Smooth muscle cell (in vitro differentiated cells): ENCODE measurements around the gene RTKN. TPM values are rescaled to one million over a fixed set of nuclear protein-coding genes. Genes with fewer than 3 reads are reported as not detected.

Experiments used
- DNase-seq: peaks from one replicate; lab custom pipeline; 2025; ENCODE audit not compliant: unreplicated experiment; lab: John Stamatoyannopoulos, UW
- H2AFZ ChIP-seq: fragments of 200-600 bp; sonication (generic); 2 replicates; pipeline ENCODE4 v1.6.0; 2016; ENCODE audit warnings: antibody characterized with exemption, low read depth, mild to moderate bottlenecking
- H3F3A ChIP-seq: fragments of 200-600 bp; sonication (generic); 2 replicates; pipeline ENCODE4 v1.6.0; 2017; ENCODE audit warnings: antibody characterized with exemption, low read depth
- H3K27ac ChIP-seq: fragments of 200-600 bp; sonication (generic); 2 replicates; pipeline ENCODE4 v1.5.1; 2016; ENCODE audit warnings: low read depth, mild to moderate bottlenecking
- H3K27me3 ChIP-seq: fragments of 200-600 bp; sonication (generic); 2 replicates; pipeline ENCODE4 v1.6.1; 2016; ENCODE audit warnings: low read depth, mild to moderate bottlenecking
- H3K36me3 ChIP-seq: fragments of 200-600 bp; sonication (generic); 2 replicates; pipeline ENCODE4 v1.5.1; 2016; ENCODE audit warnings: low read depth
- H3K4me1 ChIP-seq: fragments of 200-600 bp; sonication (generic); 2 replicates; pipeline ENCODE4 v1.5.1; 2016; ENCODE audit warnings: low read depth
- H3K4me2 ChIP-seq: fragments of 200-600 bp; sonication (generic); 2 replicates; pipeline ENCODE4 v1.6.0; 2016; ENCODE audit warnings: mild to moderate bottlenecking
- H3K4me3 ChIP-seq: fragments of 200-600 bp; sonication (generic); 2 replicates; pipeline ENCODE4 v1.5.1; 2016; ENCODE audit warnings: mild to moderate bottlenecking
- H3K79me2 ChIP-seq: fragments of 200-600 bp; sonication (generic); 2 replicates; pipeline ENCODE4 v1.6.0; 2016; ENCODE audit warnings: low read depth, mild to moderate bottlenecking
- H3K9ac ChIP-seq: fragments of 200-600 bp; sonication (generic); 2 replicates; pipeline ENCODE4 v1.6.0; 2016; ENCODE audit warnings: low read depth
- H3K9me3 ChIP-seq: fragments of 200-600 bp; sonication (generic); replicated peaks from 2 replicates; pipeline ENCODE4 v1.5.1; 2016; ENCODE audit warnings: low read depth
- H4K20me1 ChIP-seq: fragments of 200-600 bp; sonication (generic); 2 replicates; pipeline ENCODE4 v1.6.0; 2016; ENCODE audit warnings: low read depth
- CTCF ChIP-seq: fragments of 200-600 bp; sonication (generic); IDR thresholded peaks from 2 replicates; pipeline ENCODE4 v1.5.1; 2017; ENCODE audit warnings: borderline replicate concordance, mild to moderate bottlenecking, antibody characterized with exemption; ENCODE audit not compliant: insufficient read depth, poor library complexity, severe bottlenecking
- WGBS: methylation state at CpG from one replicate; pipeline ENCODE4 v1.1.7; 2016; ENCODE audit warnings: low lambda C conversion rate; 5-methylcytosine and 5-hydroxymethylcytosine counted together
- polyA plus RNA-seq: library from polyadenylated mRNA; unstranded; fragments of >200 nt; fragmentation: Nextera tagmentation; extraction: Ambion mirVana; gene quantifications from 2 replicates; pipeline ENCODE4 v1.2.1, GENCODE V29; 2016
- total RNA-seq: library from RNA; depleted of rRNA; stranded (reverse); fragments of >200 nt; gene quantifications from 2 replicates; pipeline ENCODE4 v1.2.3, GENCODE V29; 2014

Gene RTKN
- total and polyA plus RNA-seq, 2 experiments from 2014 or later, result 31.4 to 60.5 TPM

GRCh38 chr2:74424995-74425406, 16.7 kb downstream of the RTKN start:
- H3K27me3 ChIP-seq, result peaks cover 2% of the 10 kb centered on the region
- no peak for TF ChIP-seq CTCF
- H3K9ac ChIP-seq, result peak overlapping the region; percentile 32
- H3K27ac ChIP-seq, result peak overlapping the region; percentile 83
- 87% methylated on average over 5 of the region's 5 CpGs for WGBS
- H3F3A ChIP-seq, result peaks cover 29% of the 10 kb centered on the region
- peaks cover 5% of the 10 kb centered on the region for H3K4me1 ChIP-seq
- no peak overlapping the region for H3K4me3 ChIP-seq
- no peak overlapping the region for H3K4me2 ChIP-seq
- H3K36me3 ChIP-seq, result no peaks in the 10 kb centered on the region
- DNase-seq, result no peak
- H3K9me3 ChIP-seq, result no peaks in the 10 kb centered on the region
- peaks cover 5% of the 10 kb centered on the region for H4K20me1 ChIP-seq
- no peaks in the 10 kb centered on the region for H3K79me2 ChIP-seq
- no peak overlapping the region for H2AFZ ChIP-seq

- no peaks in the 10 kb centered on the region for H3K79me2 ChIP-seq
- H3K36me3 ChIP-seq, result no peaks in the 10 kb centered on the region
- 62% methylated on average over 5 of the region's 5 CpGs for WGBS
- peaks cover 5% of the 10 kb centered on the region for H3K4me1 ChIP-seq
- peaks cover 4% of the 10 kb centered on the region for H3K27me3 ChIP-seq
- DNase-seq, result no peak
- H3F3A ChIP-seq, result peaks cover 27% of the 10 kb centered on the region
- TF ChIP-seq CTCF, result no peak
- H3K4me2 ChIP-seq, result no peak overlapping the region
- H3K27ac ChIP-seq, result peak overlapping the region; percentile 83
- H3K4me3 ChIP-seq, result no peak overlapping the region
- H2AFZ ChIP-seq, result no peak overlapping the region
- H3K9ac ChIP-seq, result no peak overlapping the region
- H4K20me1 ChIP-seq, result peaks cover 5% of the 10 kb centered on the region
- H3K9me3 ChIP-seq, result no peaks in the 10 kb centered on the region
These were observed 17.4 kb downstream of the RTKN start for GRCh38 chr2:74424139-74424992.

GRCh38 chr2:74423231-74424095, 18.3 kb downstream of the RTKN start:
- H3K36me3 ChIP-seq, result no peaks in the 10 kb centered on the region
- peaks cover 5% of the 10 kb centered on the region for H3K4me1 ChIP-seq
- H3K27me3 ChIP-seq, result peaks cover 4% of the 10 kb centered on the region
- H2AFZ ChIP-seq, result no peak overlapping the region
- no peak overlapping the region for H3K9ac ChIP-seq
- no peaks in the 10 kb centered on the region for H3K79me2 ChIP-seq
- no peak for TF ChIP-seq CTCF
- H4K20me1 ChIP-seq, result peaks cover 1% of the 10 kb centered on the region
- H3K27ac ChIP-seq, result peak overlapping the region; percentile 83
- H3F3A ChIP-seq, result peaks cover 18% of the 10 kb centered on the region
- WGBS, result 93% methylated on average over 9 of the region's 9 CpGs
- no peak for DNase-seq
- no peak overlapping the region for H3K4me2 ChIP-seq
- H3K4me3 ChIP-seq, result no peak overlapping the region
- H3K9me3 ChIP-seq, result no peaks in the 10 kb centered on the region
